Neural cell (in vitro differentiated cells): ENCODE results near the gene ITGB3BP.

Experiments used
- EP300 ChIP-seq: fragments of 450-650 bp; conservative IDR thresholded peaks from 2 replicates; pipeline ENCODE4 v1.6.1; 2014; ENCODE audit warnings: antibody characterized with exemption, mild to moderate bottlenecking, moderate library complexity; ENCODE audit not compliant: poor library complexity, severe bottlenecking
- EZH2 ChIP-seq: fragments of 200-600, 300-800 bp; shearing (Covaris generic), sonication (generic); IDR thresholded peaks from 2 replicates; pipeline ENCODE4 v1.6.1; 2014; ENCODE audit warnings: antibody characterized with exemption, low read length, borderline replicate concordance, mild to moderate bottlenecking; ENCODE audit not compliant: insufficient read depth, poor library complexity, severe bottlenecking
- POLR2AphosphoS5 ChIP-seq: IDR thresholded peaks from 2 replicates; pipeline ENCODE4 v1.6.1; 2012
- RAD21 ChIP-seq: fragments of 450-650 bp; conservative IDR thresholded peaks from 2 replicates; pipeline ENCODE4 v1.6.1; 2014; ENCODE audit warnings: antibody characterized with exemption, mild to moderate bottlenecking, moderate library complexity
- SMC3 ChIP-seq: fragments of 450-650 bp; conservative IDR thresholded peaks from 2 replicates; pipeline ENCODE4 v1.6.1; 2014; ENCODE audit warnings: antibody characterized with exemption, mild to moderate bottlenecking, moderate library complexity; ENCODE audit not compliant: poor library complexity
- TAF1 ChIP-seq: IDR thresholded peaks from 2 replicates; pipeline ENCODE4 v1.6.1; 2012; ENCODE audit warnings: low read depth
- TF ChIP-seq, protein P1 (sequence below): fragments of 450-650 bp; IDR thresholded peaks from 2 replicates; pipeline ENCODE4 v1.5.1; 2014; ENCODE audit warnings: antibody characterized with exemption, mild to moderate bottlenecking, moderate library complexity; ENCODE audit not compliant: poor library complexity, severe bottlenecking
- TF ChIP-seq, protein P2 (sequence below): IDR thresholded peaks from 2 replicates; pipeline ENCODE4 v1.6.1; 2012; ENCODE audit warnings: borderline replicate concordance

DNA sequence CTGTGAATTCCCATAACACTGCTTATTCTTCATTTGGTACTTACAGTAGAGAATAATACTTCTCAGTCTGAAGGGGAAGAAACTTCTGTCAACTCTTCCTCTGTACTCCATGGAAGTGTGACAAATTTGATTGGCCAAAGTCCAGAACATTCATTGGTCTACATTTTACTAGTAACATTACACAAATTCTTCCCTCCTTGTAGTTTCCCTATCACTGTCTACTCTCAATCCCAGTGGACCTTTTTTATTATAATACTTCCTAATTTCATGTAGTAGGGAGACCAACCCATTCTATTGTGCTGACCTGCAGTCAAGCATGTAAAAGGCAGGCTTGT, 80.9 kb downstream of the ITGB3BP start:
- TF ChIP-seq, protein P1, sequence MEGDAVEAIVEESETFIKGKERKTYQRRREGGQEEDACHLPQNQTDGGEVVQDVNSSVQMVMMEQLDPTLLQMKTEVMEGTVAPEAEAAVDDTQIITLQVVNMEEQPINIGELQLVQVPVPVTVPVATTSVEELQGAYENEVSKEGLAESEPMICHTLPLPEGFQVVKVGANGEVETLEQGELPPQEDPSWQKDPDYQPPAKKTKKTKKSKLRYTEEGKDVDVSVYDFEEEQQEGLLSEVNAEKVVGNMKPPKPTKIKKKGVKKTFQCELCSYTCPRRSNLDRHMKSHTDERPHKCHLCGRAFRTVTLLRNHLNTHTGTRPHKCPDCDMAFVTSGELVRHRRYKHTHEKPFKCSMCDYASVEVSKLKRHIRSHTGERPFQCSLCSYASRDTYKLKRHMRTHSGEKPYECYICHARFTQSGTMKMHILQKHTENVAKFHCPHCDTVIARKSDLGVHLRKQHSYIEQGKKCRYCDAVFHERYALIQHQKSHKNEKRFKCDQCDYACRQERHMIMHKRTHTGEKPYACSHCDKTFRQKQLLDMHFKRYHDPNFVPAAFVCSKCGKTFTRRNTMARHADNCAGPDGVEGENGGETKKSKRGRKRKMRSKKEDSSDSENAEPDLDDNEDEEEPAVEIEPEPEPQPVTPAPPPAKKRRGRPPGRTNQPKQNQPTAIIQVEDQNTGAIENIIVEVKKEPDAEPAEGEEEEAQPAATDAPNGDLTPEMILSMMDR: no peak
- TF ChIP-seq POLR2AphosphoS5 (no peak), EZH2 (no peak), EP300 (no peak), TAF1 (no peak), SMC3 (no peak), RAD21 (no peak)
- TF ChIP-seq, protein P2, sequence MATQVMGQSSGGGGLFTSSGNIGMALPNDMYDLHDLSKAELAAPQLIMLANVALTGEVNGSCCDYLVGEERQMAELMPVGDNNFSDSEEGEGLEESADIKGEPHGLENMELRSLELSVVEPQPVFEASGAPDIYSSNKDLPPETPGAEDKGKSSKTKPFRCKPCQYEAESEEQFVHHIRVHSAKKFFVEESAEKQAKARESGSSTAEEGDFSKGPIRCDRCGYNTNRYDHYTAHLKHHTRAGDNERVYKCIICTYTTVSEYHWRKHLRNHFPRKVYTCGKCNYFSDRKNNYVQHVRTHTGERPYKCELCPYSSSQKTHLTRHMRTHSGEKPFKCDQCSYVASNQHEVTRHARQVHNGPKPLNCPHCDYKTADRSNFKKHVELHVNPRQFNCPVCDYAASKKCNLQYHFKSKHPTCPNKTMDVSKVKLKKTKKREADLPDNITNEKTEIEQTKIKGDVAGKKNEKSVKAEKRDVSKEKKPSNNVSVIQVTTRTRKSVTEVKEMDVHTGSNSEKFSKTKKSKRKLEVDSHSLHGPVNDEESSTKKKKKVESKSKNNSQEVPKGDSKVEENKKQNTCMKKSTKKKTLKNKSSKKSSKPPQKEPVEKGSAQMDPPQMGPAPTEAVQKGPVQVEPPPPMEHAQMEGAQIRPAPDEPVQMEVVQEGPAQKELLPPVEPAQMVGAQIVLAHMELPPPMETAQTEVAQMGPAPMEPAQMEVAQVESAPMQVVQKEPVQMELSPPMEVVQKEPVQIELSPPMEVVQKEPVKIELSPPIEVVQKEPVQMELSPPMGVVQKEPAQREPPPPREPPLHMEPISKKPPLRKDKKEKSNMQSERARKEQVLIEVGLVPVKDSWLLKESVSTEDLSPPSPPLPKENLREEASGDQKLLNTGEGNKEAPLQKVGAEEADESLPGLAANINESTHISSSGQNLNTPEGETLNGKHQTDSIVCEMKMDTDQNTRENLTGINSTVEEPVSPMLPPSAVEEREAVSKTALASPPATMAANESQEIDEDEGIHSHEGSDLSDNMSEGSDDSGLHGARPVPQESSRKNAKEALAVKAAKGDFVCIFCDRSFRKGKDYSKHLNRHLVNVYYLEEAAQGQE: no peak
